ENCODE data around the gene WNT5A.

The WNT5A gene

GRCh38 chr3:55469957-55470526 lies 17.1 kb downstream of the WNT5A start:
- no peak for DNase-seq (ENCODE audit: low read depth)
- in situ Hi-C loops (cut with HindIII; ENCODE audit: low sequenced_read_pairs): no loop called here
- no peak overlapping the region for H3K4me3 ChIP-seq (ENCODE audit: low read depth, low read length)
- TF ChIP-seq CTCF (IDR thresholded peaks at IDR 0.05; ENCODE audit: low read depth, low read length, missing control alignments): no peak

GRCh38 chr3:55468251-55468650 lies 18.9 kb downstream of the WNT5A start:
- in situ Hi-C loops (cut with HindIII; ENCODE audit: low sequenced_read_pairs): no loop called here
- no peak overlapping the region for H3K4me3 ChIP-seq (ENCODE audit: low read depth, low read length)
- TF ChIP-seq CTCF (IDR thresholded peaks at IDR 0.05; ENCODE audit: low read depth, low read length, missing control alignments): no peak
- no peak for DNase-seq (ENCODE audit: low read depth)

GRCh38 chr3:55467099-55467498 lies 20.0 kb downstream of the WNT5A start:
- in situ Hi-C loops (cut with HindIII; ENCODE audit: low sequenced_read_pairs): no loop called here
- TF ChIP-seq CTCF (IDR thresholded peaks at IDR 0.05; ENCODE audit: low read depth, low read length, missing control alignments): no peak
- DNase-seq (ENCODE audit: low read depth): no peak
- H3K4me3 ChIP-seq (ENCODE audit: low read depth, low read length): no peak overlapping the region

GRCh38 chr3:55466526-55466925 lies 20.6 kb downstream of the WNT5A start:
- no peak for TF ChIP-seq CTCF (IDR thresholded peaks at IDR 0.05; ENCODE audit: low read depth, low read length, missing control alignments)
- in situ Hi-C loops (cut with HindIII; ENCODE audit: low sequenced_read_pairs): no loop called here
- DNase-seq (ENCODE audit: low read depth): no peak
- H3K4me3 ChIP-seq (ENCODE audit: low read depth, low read length): no peak overlapping the region

GRCh38 chr3:55461896-55462295 lies 25.2 kb downstream of the WNT5A start:
- no peak for DNase-seq (ENCODE audit: low read depth)
- H3K4me3 ChIP-seq (ENCODE audit: low read depth, low read length): no peak overlapping the region
- TF ChIP-seq CTCF (IDR thresholded peaks at IDR 0.05; ENCODE audit: low read depth, low read length, missing control alignments): no peak
- in situ Hi-C loops (cut with HindIII; ENCODE audit: low sequenced_read_pairs): no loop called here

- DNase-seq (ENCODE audit: low read depth): no peak
- H3K4me3 ChIP-seq (ENCODE audit: low read depth, low read length): no peak overlapping the region
- in situ Hi-C loops (cut with HindIII; ENCODE audit: low sequenced_read_pairs): no loop called here
- no peak for TF ChIP-seq CTCF (IDR thresholded peaks at IDR 0.05; ENCODE audit: low read depth, low read length, missing control alignments)
These were observed 27.3 kb downstream of the WNT5A start for GRCh38 chr3:55459838-55460237.
